Bone marrow (tissue), 2 donors: ENCODE data around the gene ZNF804B.

Experiments
- DNase-seq, 2 donors: peaks; one replicate each; lab custom pipeline; 2025; lab: John Stamatoyannopoulos, UW

The ZNF804B gene

DNA sequence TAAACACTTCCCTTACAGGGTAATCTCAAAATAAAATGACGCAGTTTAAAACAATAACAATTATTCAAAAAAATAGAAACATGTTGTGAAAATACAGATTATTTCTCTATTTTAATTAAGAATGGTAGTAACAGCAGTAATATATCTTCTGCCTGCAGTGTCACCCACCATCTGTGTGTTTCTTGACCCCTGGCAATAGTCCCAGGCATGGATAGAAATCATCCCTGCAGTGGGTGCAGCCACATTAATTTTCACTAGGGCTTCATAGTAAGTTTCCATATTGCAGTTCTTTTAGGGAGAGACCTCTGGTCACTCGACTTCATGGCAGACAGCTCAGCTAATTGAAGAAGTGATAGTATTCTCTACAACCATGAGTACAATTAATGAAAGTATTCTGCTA, 506.1 kb downstream of the ZNF804B start:
- no peak for DNase-seq

DNA sequence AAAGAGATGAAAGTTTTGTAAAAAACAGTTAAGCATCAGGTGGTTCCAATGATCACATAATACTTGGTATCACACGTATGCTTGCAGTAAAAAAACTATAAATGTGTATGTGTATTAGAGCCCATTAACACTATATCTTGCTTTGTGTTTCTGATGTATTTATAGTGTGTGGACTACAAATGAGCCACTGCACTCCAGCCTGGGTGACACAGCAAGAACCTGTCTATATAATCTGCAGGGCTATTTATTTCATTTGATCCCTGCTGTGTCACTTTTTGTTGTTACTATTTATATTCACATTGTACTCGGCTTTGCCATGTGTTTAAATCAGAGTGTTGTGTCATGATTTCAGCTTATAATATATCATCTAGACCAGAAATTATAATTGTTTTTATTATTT, 523.8 kb downstream of the ZNF804B start:
- DNase-seq = no peak

DNA sequence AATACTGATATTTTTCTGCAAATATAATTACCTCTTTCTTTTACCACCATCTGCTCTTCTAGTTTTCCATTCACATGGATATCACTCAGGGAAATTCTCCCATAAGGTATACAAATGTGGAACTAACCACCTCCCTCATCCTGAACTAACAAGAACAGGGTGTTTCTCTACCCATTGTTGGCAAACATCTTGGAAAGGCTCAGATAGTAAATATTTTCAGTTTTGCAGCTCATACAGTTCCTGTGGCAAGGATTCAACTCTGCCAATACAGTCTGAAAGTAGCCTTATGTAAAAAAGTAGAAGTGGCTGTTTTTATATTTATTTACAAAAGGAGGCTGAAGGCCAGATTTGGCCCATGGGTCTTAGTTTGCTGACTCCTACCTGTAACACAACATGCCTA, 549.0 kb downstream of the ZNF804B start:
- no peak for DNase-seq

DNA sequence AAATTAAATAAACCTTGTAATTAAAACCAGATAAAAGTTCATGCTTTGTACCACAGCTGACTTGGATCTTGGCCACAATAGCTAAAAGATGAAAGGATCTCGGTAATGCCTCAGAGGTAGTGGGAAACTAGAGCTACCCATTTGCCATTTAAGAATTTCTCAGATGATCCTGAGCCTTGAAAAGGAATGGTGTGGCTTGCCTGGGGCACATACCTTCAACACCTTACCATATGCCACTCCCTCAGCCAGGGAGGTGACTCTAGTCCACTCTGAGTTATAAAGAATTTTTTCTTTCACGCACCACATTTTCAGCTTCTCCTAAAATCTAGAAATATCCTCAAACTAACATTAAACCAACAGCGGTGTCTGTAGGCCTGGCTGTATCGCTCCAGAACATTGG, 552.4 kb downstream of the ZNF804B start:
- no peak for DNase-seq

DNA sequence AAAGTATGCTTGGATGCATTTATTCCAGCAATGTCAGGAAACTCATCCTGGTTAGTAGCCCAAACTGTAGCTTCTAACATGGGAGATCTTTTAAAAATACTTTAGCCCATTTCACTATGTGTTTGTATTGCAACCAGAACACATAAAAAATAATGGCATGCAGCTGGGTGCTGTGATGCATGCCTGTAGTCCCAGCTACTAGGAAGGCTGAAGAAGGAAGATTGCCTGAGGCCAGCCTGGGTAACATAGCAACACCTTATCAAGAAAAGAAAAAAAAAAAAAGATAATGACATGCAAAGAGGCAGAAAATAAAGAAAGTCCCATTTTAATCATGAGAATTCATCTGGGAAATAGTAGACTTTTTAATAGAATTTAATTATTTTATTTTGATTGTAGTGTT, 553.1 kb downstream of the ZNF804B start:
- no peak for DNase-seq

DNA sequence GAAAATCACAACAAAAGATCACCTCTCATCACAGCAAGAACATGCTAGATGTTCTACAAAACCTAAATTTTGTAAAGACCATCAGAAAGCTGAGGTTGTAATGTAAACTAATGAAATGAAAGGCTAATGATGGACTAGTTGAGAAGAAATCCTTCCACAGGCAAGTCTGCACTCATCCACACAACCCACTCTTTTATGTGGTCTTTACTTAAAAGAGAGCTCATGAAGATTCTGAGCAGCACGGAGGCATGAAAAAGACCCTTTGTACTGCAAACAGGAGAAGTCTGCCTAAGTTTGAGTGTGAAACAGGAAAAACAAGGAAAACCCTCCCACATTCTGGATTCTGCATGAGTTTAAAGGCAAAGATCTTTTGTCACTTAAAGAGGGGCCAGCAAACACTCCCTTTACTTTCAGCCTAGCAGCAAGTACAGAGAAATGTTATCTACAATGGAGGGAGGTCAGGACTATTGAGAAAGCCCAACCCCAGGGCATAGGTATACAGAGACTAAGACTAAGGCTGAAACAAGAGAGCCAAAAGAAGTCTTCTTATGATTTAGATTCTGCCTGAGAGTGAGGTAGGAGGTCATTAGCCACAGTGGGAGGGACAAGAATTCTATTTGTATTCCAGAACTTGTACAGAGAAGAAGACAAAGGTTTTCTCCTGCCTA, 557.2 kb downstream of the ZNF804B start:
- DNase-seq = no peak

DNA sequence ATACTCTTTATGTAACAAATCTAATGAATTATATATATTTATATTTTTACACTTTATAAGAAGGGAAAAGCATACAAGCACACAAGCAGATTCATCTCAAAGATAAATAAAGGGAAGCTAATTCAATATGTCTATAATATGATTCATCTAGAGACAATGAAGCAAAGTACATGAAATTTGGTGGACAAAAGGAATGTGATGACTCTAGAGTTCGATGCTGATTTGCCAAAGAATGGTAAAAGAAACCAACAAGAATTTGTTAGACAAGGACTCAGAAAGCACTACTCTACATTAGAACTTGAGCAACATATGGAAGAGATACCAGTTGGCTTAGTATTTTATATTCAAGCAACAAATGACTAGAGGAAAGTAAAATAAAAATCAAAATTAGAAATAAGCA, 572.5 kb downstream of the ZNF804B start:
- DNase-seq = no peak

DNA sequence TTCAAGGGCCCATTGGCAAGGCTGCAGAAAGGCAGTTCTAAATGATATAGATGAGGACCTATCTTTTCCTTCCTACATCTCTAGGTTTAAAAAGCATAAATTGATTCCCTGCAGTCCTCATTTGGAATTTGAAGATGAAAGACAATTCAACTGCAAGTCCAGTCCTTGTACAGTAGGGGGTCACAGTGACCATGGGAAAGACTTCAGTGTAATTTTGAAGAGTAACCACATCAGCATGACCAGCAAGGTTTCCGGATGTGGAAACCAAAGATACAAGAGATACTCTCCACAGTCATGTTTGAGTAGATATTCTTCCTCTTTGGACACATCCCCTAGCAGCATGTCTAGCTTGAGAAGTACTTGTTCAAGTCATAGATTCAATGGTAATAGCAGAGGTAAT, 575.3 kb downstream of the ZNF804B start:
- DNase-seq = no peak

DNA sequence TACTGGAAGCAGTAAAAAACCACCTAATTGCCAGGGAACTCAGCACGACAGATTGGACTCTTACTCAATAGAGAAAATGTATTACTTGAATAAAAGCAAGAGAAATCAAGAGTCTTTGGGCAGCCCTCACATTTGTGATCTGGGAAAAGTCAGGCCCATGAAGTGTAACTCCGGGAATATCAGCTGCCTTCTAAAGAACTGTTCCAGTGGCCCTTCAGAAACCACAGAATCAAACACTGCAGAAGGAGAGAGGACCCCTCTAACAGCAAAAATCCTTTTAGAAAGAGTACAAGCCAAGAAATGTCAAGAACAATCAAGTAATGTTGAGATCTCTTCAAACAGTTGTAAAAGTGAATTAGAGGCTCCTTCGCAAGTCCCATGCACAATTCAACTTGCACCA, 576.0 kb downstream of the ZNF804B start:
- no peak for DNase-seq

DNA sequence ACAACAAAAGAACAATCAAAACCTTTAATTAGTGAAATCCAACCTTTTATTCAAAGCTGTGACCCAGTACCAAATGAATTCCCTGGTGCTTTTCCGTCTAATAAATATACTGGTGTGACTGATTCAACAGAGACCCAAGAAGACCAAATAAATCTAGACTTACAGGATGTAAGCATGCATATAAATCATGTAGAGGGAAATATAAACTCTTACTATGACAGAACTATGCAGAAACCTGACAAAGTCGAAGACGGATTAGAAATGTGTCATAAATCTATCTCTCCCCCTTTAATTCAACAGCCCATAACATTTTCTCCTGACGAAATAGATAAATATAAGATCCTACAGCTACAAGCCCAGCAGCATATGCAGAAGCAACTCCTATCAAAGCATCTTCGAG, 576.6 kb downstream of the ZNF804B start:
- DNase-seq = no peak

DNA sequence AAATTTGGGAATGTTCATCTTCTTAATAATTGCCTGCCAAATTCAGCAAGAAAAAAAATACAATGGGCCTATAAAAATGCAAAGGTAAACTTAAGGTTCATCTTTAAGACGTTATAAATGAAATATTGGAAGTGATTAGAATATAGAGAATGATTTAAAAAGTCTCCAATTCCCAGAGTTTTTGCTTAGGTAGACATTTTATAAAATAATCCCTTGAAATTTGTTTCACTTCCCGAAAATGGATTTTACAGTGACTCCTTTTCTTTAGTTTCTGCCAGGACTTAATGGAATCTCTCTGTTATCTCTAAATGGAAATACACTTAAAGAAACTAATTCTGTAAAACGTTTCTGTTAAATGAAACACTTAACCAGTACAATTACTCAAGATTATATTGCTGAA, 580.2 kb downstream of the ZNF804B start:
- no peak for DNase-seq

DNA sequence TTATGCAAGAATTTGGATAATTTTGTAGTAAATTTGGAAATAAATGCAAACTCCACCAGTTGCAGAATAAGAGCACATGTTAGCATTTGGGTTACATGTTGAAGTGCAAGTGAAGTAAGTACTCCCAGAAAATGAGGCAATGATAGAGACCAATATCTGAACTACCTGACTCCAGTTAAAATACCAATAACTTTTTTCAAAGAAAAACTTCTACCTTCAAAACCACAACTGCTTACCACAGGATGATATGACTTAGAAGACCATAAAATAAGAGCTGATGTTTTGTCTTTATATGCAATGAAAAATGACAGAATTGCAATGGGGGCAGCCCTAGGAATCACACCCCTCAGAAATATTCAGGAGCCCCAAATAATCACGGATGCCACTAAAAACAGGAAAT, 597.6 kb downstream of the ZNF804B start:
- DNase-seq = no peak

DNA sequence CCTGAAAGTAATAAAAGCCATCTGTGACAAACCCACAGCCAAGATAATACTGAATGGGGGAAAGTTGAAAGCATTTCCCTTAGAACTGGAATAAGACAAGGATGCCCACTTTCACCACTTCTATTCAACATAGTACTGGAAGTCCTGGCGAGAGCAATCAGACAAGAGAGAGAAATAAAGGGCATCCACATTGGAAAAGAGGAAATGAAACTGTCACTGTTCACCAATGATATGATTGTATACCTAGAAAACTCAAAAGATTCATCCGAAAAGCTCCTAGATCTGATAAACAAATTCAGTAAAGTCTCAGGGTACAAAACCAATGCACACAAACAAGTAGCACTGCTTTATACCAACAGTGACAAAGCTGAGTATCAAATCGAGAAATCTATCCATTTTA, 617.7 kb downstream of the ZNF804B start:
- no peak for DNase-seq

DNA sequence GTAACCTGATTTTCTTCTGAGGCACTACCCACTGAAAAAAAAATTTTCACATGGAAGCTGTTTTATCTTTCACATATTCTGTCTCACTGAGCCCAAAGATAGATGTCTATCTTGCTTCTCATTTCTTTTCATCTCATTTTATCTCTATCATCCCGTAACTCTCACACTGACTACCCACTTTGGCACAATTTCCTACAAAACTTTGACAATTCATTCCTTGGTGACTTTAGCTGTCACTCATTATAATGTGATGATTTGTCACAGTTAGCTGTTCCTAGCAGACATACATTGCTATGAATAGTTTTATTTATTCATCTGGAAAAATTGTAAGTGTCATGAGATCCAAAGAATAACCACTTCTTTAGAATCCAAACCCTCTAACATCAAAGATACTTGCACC, 625.9 kb downstream of the ZNF804B start:
- DNase-seq = no peak
